Activated CD4-positive, alpha-beta T cell treated with anti-CD3 and anti-CD28 coated beads, Interleukin-2, amount 50 U/mL, for 24 hours (primary cell): ENCODE results near the gene NEGR1.

Experiments
- DNase-seq, 2 donors: peaks; one replicate each; pipeline ENCODE4 v3.0.0-alpha.2; 2020; ENCODE audit warnings: low read depth in 1 of 2, low spot score in 1 of 2

NEGR1 gene

DNA sequence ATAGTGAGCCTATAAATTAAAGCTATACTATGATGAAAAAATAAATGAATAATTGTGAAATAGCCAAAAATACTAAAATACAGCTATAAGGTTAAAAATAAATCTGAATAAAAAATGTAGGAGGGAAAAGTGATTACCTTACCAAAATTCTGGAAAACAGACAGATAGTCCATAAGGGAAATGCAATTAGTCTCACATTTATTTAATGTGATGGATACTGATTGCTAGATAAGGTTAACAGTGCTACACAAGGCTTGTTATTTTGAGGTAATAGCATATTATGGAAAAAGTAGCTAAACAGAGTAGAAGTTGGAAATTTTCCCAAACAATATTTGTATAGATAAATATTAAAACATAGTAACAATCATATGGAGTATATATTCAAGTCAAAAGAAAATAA lies 413.0 kb downstream of the NEGR1 start:
- DNase-seq: no peak

DNA sequence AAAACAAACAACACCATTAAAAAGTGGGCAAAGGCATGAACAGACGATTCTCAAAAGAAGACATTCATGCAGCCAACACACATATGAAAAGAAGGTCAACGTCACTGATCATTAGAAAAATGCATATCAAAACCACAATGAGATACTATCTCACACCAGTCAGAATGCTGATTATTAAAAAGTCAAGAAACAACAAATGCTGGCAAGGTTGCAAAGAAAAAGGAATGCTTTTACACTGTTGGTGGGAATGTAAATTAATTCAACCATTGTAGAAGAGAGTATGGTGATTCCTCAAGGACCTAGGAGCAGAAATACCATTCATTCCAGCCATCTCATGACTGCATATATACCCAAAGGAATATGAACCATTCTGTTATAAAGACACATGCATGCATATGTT lies 419.6 kb downstream of the NEGR1 start:
- DNase-seq: no peak

DNA sequence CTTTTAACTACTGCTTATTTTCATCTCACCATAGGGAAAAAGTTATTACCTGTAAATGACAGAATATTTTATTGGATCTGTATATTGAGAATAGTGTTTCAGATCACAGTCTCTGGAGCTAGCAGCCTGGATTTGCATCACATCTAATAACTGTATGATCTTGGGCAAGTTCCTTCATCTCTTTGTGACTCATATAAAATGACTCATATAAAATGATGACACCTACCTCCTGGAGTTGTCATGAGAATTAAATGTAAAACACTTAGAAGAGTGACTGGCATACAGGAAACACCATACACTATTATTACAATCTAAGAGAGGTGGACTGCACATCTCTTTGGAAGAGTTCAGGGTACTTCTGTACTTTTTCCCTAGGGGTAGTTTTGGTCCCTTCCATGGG lies 421.3 kb downstream of the NEGR1 start:
- DNase-seq: no peak

DNA sequence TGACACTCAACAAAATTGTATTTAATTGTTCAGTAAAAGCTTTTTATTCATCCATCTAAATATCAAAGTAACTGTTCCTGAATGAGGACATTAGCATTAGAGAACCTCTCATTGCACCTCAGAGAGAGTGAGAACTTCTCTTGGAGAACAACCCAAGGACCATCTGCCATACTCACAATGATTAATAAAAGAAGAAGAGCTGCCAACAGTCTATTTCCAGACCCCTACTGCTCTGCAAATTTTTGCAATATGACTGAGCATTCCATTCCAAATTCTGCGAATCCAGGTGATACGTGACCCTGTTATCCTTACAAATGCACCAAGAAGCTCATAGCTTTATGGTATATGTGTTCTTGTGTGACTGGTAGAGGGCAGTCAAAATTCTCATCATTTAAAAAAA lies 422.5 kb downstream of the NEGR1 start:
- no peak for DNase-seq

DNA sequence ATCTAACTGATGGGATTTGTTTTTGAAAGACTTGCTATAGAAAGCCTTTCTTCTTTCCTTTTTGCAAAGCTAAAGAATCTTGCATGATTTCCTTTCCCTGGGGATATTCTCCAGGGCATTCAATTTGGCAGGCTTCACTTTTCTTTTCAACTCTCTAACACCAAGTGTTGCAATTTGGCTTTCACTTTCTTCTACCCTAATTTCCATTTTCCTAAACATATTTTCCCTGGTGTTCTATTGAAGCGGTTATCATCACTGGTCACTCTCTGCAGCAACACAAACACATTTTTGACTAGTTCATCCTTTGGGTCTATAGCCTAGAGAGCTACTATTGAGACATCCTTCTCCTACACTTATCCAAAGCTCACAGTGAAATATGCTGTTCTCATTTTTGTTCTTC lies 424.5 kb downstream of the NEGR1 start:
- DNase-seq: no peak

DNA sequence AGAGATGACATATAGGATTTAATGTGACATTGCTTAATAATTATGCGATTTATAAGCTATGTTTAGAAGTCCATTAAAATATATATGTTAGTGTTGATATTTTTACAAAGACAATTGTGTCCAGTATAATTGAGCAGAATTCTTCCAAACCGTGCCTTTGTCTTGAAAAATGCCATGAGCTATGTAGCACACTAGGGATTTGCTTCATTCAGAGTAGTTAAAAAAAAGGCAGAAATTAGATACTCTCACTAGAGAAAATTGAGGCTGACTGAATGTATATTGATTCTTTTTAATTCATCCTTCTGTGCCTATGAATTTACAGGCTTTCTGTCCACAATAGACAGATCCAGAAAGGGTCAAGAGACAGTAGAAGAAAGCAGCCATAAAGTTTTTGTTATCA lies 429.0 kb downstream of the NEGR1 start:
- no peak for DNase-seq

DNA sequence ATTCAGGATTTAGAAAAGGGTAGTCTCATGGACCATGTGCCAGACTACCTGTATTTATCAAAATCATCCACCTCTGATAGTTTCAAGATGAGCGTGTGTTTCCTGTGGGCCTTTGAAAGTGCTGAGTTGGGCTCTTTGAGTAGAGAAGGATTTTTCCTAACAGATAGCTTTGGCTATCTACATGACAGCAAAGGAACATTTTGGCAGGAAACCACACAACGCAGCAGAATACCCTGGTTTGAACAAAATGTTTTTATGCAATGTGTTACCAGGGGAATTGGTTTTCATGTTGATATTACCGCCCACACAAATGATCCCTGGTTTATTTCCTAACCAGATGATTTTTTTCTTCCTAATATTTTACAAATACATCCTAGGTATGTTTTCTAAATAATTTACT lies 431.4 kb downstream of the NEGR1 start:
- DNase-seq: no peak

DNA sequence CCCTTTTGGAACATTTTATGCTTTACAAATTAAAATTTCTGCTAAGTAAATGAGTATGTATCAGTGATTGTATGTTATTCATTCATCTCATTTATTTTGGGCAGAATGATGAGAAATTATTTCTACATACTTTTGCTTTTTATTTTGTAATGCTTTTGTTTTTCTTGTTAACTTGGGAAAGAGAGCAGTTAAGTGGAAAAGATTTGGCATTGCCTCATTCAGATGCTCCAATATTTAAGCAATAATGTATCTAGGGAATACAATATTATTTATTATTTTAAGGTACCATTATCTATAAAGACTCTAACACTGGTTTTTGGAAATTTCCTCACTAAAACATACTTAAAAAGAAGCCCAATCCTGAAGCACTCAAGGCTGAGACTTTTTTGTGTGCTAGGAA lies 431.8 kb downstream of the NEGR1 start:
- DNase-seq: no peak

DNA sequence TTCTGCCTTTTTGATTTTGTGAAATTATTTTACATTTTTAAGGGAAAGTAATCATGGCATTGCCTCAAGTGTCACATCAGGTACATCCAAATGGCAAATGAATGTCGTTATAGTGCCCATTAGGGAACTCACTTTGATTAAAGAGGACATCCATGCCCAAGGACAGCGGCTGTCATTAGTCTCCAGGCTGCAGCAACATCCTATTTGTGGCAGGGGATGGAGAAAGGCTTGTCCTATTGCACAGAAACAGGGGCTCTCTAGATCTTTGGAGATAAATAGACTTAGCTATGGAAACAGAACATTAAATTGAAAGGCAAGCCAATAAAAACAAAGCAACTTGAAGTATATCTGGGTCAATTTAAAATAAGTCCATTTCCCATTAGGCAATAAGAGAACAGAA lies 439.3 kb downstream of the NEGR1 start:
- DNase-seq: no peak

DNA sequence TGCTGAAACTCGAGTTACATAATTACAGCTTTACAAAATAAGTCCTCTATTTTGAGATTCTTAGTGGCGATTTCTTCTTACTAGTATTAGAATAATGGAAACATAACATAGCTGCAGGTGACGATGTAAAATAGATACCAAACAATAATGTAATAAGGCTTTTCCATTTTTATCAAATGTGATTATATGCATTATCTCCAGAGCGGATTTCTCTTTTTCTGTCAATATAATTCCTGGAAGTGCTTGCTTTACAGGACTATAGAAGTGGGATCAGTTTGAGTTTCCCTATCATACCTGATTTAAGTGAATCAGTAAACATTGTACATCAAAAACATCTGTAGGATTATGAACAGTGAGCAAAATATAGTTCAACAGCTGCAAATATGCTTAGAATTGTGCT lies 442.5 kb downstream of the NEGR1 start:
- no peak for DNase-seq

DNA sequence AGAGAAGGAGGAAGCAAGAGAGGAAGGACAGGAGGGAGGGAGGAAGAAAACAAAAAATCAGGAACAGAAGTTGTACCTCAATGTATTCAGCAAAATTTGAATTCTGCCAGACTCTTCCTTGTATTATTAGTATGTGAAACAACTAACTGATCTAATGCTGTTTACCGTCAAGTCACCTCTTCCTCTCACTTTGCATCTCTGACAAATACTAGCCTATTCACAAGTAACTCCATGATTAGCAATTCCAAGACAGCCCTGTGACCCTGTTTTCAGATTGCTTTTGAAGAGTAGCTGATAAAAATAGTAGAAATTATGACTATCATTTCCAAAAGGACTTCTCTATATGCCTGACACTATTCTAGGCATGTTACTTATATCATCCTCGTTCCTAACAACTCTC lies 445.4 kb downstream of the NEGR1 start:
- DNase-seq: no peak

DNA sequence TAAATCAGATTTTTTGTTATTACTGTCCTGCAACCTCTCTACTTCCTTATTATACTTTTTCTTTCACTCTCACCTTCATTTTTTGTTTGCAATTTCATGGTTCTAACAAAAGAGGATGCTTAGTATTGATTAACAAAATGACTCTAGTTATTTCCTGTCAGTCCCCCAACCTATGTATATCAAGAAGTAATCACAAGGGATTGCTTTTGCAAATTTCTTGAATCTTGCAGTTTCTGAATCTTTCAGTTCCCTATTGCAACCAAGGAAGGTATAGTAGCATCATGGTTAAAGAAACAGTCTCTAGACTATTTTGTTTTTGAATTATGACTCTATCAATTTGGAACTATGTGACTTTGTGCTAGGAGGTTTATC lies 446.9 kb downstream of the NEGR1 start:
- no peak for DNase-seq

DNA sequence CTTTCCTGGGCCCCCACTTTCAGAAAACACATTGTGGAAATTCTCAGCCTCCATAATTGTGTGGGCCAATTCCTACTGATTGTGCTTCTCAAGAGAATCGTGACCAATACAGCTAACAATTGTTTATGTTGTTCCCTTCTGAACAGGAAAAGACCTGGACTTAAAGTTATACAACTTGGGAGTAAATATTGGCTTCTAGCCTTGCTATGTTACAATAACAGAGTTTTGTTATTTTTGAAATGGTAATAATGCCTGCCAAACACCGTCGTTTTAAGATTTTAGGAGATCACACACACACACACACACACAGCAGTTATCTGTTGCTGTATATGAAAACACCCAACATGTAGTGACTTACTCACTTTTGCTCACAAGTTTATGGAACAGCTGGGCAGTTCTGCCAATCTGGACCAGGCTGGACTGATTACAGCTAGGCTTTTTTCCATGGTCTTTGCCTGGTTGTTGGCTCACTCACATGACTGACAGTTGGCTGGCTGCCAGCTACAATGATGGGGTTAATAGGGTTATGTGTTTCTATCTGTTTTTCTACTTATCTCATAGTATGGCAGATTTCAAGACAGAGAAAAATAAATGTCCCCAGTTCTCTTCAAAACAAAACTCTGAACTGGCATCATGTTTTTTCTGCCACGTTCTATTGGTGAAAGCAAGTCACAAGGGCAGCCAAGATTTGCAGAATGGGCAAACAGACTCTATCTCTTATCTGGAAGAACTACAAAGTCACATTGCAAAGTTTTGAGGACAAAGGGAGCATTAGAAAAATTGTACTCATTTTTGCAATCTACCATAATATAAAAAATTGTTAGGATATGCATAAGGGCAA lies 447.5 kb downstream of the NEGR1 start:
- DNase-seq: no peak

DNA sequence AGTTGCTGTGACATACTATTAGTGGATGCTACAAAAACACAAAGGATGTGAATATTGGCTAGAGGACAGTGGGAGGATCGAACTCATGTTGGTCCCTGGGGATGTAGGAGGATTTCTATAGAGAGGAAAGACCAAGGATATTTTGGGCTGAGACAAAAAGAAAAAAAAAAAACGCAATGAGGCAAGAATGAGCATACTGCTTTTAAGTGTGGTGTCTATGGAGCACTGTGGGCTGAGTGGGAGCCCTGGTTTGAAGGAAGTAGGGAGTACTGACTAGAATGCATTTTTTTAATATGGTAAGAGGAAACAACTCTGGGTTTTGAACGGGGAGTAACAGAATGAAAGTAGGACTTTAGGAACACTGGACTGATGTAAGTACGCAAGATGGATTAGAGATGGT lies 450.7 kb downstream of the NEGR1 start:
- DNase-seq: no peak

DNA sequence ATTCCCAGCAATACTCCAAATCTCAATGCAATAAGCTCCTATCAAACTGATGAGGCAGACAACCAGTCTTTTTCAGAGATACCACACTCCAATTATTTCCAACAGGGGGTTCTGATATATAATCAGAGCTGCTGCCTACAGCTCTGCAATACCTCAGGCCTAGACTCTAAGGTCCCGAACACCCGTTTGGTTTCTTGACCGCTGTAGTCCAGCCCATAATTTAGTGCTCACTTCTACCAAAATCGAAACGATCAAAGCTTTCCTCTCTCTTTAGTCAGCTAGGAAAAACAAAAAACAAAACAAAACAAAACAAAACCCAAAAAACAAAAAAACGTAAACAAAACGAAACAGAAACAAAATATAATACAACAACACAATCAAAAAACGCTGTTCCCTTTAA lies 453.0 kb downstream of the NEGR1 start:
- DNase-seq: no peak

DNA sequence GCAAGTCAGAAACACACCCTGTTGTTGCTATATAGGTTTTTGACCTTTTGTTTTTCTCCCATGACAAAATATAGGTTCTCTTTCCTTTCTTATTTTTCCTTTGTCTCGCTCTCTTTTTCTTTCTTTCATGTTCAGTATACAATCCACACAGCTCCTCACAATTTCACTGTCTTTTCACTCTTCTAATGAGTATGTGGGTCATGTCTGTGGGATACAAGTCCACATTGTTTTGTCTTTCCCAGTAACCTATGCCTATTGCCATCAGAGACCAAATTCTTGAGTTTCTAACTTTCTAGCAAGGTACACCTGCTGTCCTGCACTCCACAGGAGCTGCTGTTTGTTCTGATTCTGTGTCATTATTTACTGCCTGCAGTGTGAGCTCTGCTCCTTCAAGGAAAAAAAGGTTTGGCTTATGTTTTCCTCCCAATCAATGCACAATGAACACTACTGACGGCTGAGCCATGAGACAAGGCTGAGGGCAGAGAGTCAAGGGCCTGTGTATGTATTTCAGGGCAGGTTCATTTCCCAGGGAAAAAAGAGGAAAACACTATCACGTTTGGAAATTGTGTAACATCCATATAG lies 453.8 kb downstream of the NEGR1 start:
- DNase-seq: no peak

DNA sequence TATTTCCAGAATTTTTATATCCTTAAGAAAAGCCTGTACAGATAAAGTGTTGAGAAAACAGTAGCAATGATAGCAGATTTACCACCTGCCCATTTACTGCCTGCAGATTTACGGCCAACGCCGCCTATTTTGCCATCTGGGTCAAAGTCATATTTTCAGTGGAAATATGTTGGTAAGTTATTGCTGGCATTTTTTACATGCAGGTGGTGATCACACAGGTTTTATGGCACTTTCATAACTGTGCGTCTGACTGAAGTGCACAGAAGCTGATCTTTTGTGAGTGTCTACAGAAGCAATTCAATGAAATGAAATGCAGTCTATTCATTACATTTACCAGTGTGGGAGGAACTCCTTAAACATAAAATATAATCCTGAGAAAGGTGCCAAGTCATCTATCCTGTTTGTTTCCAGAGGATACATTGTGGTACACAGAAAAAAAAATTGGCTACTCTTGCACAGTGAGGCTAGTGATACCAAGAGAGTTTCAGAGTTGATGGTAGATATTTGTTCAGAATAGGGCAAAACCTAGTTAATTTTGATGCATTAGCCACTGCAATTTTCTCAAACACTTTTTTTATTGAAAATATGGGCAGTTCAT lies 458.5 kb downstream of the NEGR1 start:
- no peak for DNase-seq

DNA sequence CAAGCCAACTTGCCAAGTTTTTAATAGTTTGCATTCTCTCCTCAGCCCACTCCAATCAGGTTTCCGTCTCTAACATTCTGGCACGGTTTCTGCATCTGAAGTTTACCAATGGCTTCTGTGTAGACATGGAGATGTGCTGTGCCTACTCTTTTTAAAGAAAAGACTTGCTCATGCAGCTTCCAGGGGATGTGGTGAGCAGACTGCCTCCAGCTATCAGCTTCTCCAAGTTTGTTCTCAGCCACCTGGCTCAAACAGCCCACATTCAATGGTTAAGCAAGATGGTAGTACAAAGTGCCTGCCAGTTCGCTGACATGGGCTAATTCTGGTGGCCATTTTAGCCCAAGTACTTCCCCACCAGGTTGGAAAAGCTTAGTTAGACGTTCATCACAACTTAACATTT lies 465.3 kb downstream of the NEGR1 start:
- no peak for DNase-seq

DNA sequence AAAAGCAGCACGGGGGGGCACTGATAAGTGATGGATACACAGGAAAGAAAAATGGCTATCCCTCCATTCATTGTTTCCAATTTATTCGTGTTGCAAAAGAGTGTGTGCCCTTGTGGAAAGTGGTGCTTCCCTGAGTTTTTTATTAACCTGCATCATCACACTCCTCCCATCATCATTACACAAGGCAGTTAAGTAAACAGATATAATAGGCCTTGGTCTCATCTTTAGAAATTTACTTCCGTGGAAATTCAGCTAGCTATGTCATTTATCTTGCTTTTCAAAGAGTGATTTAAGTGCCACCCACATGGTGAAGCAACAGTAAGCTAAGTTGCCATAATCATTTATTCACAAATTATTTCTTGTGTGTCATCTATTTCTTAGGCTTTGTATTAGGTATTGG lies 473.3 kb downstream of the NEGR1 start:
- DNase-seq: no peak

DNA sequence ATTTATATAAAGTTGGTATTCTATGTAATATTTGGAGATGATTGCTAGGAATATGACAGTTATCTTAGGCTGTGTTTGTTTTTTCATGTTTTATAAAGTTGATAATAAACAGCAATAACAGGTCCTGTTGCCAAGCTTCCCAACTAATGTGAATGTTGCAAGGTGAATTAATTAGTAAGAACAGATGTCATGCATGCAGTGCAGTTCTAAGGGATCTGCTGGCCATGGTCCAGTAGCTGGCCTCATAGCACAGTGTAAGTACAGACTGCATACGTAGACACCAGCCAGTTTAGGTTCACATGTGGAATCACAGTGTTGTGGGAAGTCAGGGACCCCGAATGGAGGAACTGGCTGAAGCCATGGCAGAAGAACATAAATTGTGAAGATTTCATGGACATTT lies 478.2 kb downstream of the NEGR1 start:
- DNase-seq: no peak

DNA sequence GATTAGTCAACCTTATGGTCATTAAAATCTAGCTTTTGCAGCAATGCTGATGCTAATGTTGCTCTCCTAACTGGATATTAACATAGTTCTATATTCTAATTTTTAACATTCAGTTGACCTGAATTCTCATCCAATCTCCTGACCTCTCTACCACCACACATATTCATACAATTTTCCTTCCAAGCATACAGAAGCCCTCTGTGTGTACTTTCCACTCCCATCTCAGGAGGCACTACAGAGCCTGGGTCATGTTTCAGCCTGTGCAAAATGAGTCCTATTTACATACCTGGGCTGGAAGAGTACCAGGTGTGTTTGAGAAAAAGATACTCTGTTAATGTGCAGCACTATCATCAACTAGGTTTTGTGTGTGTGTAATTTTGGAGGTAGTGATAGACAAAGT lies 486.3 kb downstream of the NEGR1 start:
- no peak for DNase-seq

DNA sequence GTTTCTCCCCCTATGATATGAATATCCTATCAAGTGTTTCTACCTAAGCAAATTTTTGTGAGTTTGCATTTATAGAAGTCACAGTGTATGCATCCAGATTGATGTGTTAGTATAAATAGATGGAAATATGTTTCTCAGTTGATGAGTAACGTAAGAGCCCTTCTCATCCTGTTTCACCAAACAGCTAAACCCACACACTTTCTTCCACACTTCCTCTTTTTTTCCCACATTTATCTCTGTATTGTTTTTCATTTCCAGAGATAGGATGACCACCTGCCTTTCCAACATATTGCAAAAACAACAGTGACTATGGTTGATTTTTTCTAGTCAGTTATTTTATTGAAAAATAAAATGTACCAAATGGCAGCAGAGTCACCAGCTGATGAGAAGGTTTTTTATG lies 490.1 kb downstream of the NEGR1 start:
- no peak for DNase-seq

DNA sequence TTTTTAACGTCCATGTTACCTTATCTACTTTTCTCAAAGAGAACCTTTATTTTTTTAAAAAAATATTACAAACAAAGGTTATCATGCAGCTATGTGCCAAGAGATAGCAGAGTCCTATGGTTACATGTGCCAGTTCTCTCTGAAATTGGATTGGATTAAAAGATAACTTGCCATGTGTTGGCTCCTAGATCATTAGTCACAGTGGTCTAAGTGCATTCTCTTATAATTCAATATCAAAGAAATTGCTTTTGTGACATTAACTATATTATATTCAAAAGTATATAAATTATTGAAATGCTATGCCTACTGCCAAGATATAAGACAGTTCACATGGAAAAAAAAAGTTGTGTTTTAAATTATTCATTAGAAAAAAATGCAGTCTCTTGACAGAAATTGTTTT lies 494.2 kb downstream of the NEGR1 start:
- no peak for DNase-seq
